Right lobe of liver (tissue), 4 donors: Measurements from ENCODE around the gene MOB2.

Experiments
- CTCF ChIP-seq, 4 donors: fragments of 200-600 bp in 3 of 4; fragments of 450-650 bp in 1 of 4; IDR thresholded peaks; one replicate each; pipeline versions ENCODE4 v1.5.1 to v1.8.0; 2016 to 2022; ENCODE audit warnings: antibody characterized with exemption in 4 of 4, mild to moderate bottlenecking in 2 of 4
- POLR2A ChIP-seq: fragments of 450-650 bp; IDR thresholded peaks from one replicate; pipeline ENCODE4 v1.6.1; 2017; ENCODE audit warnings: antibody characterized with exemption, mild to moderate bottlenecking
- donor health status: DM: no; HTN: no; CAD: no.
- donor health status: DM: no; HTN: no; CAD: no.
- donor health status: DM: no; HTN: yes; CAD: no.

GRCh38 chr11:1514336-1515061 lies 27.9 kb upstream of the MOB2 start:
- no peak for TF ChIP-seq CTCF (IDR thresholded peaks at IDR 0.05)
- no peak for TF ChIP-seq POLR2A
